NCI-H1417 (cell line): Measurements from ENCODE around the gene DYNLT5.
A peak's percentile ranks its signal among the peaks of the same experiment; 100 is the strongest.
"Not testable (repeated sequence)": the region's sequence is repeated elsewhere in the genome, so short reads cannot be mapped to it uniquely, and the experiment has no call there.

Source experiments
- DNase-seq, 3 experiments: peaks; one replicate each; lab custom pipeline; 2025; lab: John Stamatoyannopoulos, UW

DYNLT5 gene

DNA sequence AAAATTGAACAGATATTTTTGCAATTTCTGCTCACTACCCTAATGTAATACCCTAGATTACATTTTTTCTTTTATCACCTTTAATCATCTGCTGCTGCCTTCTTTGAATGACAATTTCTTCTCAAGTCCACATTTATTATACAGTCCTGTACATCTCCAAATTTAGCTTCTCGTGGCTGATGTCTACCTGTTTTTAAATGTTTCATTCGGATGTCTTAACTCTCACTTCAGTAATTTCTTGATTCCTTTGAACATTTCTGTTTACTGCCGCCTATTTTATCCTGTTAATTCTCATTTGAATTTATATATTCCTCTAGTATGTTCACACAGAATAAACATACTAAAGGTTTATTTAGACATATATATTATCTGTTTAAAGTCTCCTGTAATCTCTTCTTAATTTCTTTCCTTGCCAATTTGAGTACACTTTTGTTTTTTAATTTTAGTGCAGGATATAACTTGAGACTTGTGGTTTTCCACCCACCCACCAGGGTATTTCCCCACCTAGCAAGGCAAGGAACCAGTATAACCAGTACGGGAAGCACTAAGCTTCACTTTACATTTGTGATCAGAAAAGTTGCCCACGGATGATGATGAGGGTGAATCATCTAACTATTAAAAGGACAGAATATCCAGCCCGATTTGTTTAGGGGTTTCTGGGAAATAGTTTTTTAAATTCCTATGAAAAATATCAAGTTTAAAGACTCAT lies 36.1 kb downstream of the DYNLT5 start:
- DNase-seq = no peak

GRCh38 chr1:66791621-66792610 lies 39.7 kb downstream of the DYNLT5 start:
- no peak for DNase-seq

- DNase-seq = not testable (repeated sequence)
These were observed 43.6 kb downstream of the DYNLT5 start for GRCh38 chr1:66795839-66796238.

GRCh38 chr1:66809245-66809644 lies 57.0 kb downstream of the DYNLT5 start:
- DNase-seq = no peak

DNA sequence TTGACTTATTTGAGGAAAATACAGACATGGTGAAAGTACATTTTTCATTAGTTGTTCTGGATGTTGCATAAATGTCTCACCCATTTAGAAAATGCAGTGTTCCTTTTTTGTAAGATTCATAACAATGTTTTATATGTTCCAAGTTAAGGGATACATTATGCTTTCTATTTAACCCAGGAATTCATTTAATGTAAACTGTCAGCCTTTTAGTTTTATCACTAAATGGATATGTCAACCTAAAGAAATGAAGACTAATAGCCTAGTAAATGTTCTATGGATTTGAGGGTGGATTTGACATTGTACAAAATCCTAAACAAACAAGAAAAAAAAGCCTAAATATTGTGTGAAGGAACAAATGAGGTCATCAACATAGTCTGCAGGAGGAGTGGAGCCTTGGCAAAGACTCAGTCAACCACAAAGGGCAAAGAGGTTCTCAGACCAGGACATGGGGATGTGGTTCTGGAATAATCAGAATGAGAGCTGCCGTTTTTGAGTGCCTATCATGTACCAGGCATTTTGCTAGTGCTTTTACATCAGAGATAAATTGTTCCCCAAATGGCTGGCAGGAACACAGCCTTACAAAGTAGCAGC lies 57.6 kb downstream of the DYNLT5 start:
- peak in 1 of 3 experiments; percentile 11 for DNase-seq

- DNase-seq = no peak
These were observed 72.5 kb downstream of the DYNLT5 start for GRCh38 chr1:66824771-66825170.
